Type B pancreatic cell (in vitro differentiated cells): ENCODE data around the gene PDE2A. TPM values are rescaled to one million over a fixed set of nuclear protein-coding genes. Genes with fewer than 3 reads are reported as not detected.
A peak's percentile ranks its signal among the peaks of the same experiment; 100 is the strongest.

Experiments
- DNase-seq: peaks from one replicate; pipeline ENCODE4 v3.0.0; 2021; ENCODE audit warnings: mixed read lengths; ENCODE audit not compliant: unreplicated experiment; ENCODE audit errors: extremely low spot score
- H3K27ac Mint-ChIP-seq: 2 replicates; pipeline ENCODE4 v1.8.0; 2021; ENCODE audit warnings: mild to moderate bottlenecking, mixed read lengths
- H3K27me3 Mint-ChIP-seq: 2 replicates; pipeline ENCODE4 v1.8.0; 2021; ENCODE audit warnings: mixed read lengths
- H3K36me3 Mint-ChIP-seq: 2 replicates; pipeline ENCODE4 v1.8.0; 2021; ENCODE audit warnings: mixed read lengths
- H3K4me1 Mint-ChIP-seq: one replicate; pipeline ENCODE4 v1.8.0; 2021; ENCODE audit warnings: mixed read lengths; ENCODE audit not compliant: unreplicated experiment
- H3K4me3 Mint-ChIP-seq: 2 replicates; pipeline ENCODE4 v1.8.0; 2021; ENCODE audit warnings: mild to moderate bottlenecking, mixed read lengths
- H3K9me3 Mint-ChIP-seq: 2 replicates; pipeline ENCODE4 v1.8.0; 2021; ENCODE audit warnings: mixed read lengths
- CTCF ChIP-seq: fragments of 200-600 bp; sonication (generic); conservative IDR thresholded peaks from 2 replicates; pipeline ENCODE4 v1.5.0; 2021; ENCODE audit warnings: antibody characterized with exemption, mild to moderate bottlenecking
- total RNA-seq: library from RNA; stranded (reverse); gene quantifications from 2 replicates; pipeline ENCODE4 v1.2.1, GENCODE V29; 2021; ENCODE audit warnings: low replicate concordance

The PDE2A gene
- total RNA-seq, 1 donor from 2014 or later = 2.8 TPM

DNA sequence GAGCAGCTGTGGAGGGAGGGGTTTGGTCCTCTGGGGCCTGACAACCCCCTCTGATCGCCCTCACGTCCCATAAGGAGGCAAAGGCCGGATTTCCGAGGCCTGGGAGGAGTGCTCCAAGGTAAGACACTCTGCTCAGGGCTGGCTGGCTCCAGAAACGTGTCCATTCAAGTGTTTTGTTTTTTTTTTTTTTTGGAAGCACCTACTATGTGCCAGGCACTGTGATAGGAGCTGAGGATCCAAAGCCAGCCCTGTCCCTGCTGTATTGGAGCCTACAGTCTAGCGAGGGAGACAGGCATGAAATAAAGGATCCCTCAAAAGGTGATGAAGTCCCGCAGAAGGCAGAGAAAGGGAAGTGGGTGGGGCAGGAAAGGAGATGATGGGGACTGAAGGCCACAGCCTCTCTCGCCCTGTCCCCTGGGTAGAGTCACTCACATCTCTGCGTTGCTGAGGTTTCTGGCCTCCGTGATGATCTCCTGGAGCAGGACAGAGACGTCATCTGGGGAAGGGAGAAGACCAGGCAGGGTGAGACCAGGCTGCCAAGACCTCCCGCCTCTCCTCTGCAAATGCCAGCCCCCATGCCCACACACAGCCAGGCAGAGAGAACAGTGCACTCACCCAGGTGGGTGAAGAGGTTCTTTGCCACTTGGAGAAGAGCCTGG is 89.2 kb downstream of the PDE2A start:
- no peak for DNase-seq
- TF ChIP-seq CTCF = no peak
- Mint-ChIP-seq H3K36me3 (no peaks in the 10 kb centered on the region), H3K9me3 (no peaks in the 10 kb centered on the region), H3K27ac (no peak overlapping the region), H3K27me3 (peaks cover 93% of the 10 kb centered on the region), H3K4me3 (peak overlapping the region; percentile 41), H3K4me1 (peaks cover 6% of the 10 kb centered on the region)

DNA sequence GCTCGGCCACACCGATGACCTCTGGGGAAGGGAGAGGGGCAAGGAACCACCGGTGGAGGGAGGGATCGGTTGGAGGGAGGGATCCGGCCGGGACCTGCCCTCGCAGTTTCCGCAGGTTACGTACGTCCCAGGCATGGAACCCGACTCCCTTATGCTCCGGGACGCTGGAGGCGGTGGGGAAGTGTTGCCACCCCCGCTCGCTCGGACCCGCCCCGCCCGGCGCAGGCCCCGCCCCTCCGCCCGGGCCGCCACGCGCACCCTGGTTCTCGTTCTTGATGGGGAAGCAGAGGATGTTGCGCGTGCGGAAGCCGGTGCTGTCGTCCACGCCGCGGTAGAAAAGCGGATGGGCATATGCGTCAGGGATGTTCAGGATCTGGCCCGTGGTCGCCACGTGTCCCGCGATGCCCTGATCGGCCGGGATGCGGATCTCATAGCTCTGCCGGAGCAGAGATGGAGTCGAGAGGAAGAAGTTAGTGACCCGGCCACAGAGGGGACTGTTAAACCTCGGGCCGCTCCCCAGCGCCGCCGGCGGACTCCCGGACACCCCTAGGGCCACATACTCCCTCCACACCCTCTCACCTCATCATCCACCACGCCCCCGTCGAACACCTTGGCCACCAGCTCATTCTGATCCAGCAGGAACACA is 89.8 kb downstream of the PDE2A start:
- H3K36me3 Mint-ChIP-seq = no peaks in the 10 kb centered on the region
- DNase-seq = no peak
- H3K9me3 Mint-ChIP-seq = no peaks in the 10 kb centered on the region
- TF ChIP-seq CTCF = no peak
- peak overlapping the region; percentile 52 for H3K4me3 Mint-ChIP-seq
- H3K27me3 Mint-ChIP-seq = peaks cover 86% of the 10 kb centered on the region
- H3K4me1 Mint-ChIP-seq = peaks cover 6% of the 10 kb centered on the region
- no peak overlapping the region for H3K27ac Mint-ChIP-seq

DNA sequence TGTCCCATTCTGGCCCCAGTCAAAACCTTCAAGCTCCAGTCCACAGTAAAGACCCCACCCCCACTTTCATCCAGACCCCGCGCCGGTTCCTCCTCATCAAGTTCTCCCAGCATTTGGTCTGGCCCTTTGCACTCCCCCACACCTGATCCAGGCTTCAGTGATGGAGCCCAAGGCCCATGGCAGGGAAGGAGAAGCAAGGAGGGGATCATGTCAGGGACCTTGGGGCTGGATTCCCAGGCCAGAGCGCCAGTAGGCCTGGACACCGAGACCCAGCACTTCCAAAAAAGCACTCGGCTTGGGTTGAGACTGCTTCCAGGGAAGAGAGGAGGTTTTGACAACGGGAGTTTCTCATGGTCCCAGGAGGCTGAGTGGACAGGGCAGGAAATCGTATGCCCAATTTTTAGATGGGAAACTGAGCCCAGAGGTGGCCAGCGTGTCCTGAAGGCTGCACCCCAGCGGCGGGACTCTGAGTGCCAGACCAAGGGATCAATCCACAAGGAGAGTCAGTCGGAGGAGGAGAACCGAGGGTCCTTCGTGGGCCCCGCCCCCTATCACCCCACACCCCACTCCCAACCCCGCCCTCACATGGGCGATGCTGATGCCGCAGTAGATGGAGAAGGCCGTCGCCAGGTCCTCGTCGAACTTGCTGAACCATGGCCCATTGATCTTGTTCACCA is 90.5 kb downstream of the PDE2A start:
- H3K4me3 Mint-ChIP-seq = peak overlapping the region; percentile 22
- DNase-seq = no peak
- no peak for TF ChIP-seq CTCF
- H3K36me3 Mint-ChIP-seq = no peaks in the 10 kb centered on the region
- H3K9me3 Mint-ChIP-seq = no peaks in the 10 kb centered on the region
- no peak overlapping the region for H3K27ac Mint-ChIP-seq
- peaks cover 80% of the 10 kb centered on the region for H3K27me3 Mint-ChIP-seq
- H3K4me1 Mint-ChIP-seq = peaks cover 6% of the 10 kb centered on the region

- Mint-ChIP-seq H3K36me3 (no peaks in the 10 kb centered on the region), H3K4me1 (peaks cover 6% of the 10 kb centered on the region), H3K27me3 (peaks cover 74% of the 10 kb centered on the region), H3K4me3 (no peak overlapping the region), H3K9me3 (no peaks in the 10 kb centered on the region), H3K27ac (no peak overlapping the region)
- no peak for TF ChIP-seq CTCF
- no peak for DNase-seq
Measured at GRCh38 chr11:72583177-72583553, 91.1 kb downstream of the PDE2A start.

DNA sequence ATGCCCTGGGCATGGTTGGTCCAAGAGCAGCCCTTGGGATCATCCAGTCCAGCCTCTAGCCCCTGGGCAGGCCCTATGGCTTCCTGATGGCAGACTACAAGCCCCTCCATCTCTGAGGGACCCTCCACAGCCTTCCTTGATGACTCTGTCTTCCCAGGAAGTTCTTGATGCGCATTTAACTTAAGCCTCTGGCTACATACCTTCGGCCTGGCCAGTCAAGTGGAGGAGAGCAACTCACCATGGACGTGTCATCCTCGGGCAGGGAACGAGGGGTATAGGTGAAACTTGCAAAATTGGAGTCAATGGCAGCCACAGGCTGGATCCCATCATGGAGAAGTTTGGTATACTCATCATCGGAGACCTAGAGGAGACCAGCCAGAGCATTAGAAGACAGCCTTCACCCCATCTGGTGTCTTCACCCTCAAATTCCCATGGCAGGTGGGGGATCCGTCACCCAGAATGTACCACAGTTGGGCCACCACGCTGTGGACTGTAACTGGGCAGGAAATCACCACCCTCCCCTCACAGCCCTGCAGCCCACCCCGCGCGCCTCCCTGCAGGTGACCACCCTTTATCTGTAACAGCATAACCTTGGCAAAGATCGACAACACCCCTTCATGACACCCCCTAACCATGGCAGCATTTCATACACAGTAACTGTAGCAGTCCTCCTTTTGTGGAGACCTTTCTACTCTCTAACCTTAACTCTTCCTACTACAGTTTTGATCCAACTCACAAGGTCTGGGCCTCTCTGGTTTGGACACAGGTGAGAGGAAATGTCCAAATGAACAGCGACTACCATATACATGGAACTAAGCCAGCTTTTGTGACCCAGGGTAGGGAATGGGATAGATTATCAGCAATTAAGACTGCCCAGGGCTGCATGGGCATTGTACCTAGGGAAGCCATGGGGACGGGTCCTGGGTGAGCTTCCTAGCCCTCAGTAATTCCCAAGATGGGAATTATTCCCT is 91.7 kb downstream of the PDE2A start:
- H3K36me3 Mint-ChIP-seq = no peaks in the 10 kb centered on the region
- TF ChIP-seq CTCF = no peak
- H3K27me3 Mint-ChIP-seq = peaks cover 67% of the 10 kb centered on the region
- H3K27ac Mint-ChIP-seq = no peak overlapping the region
- no peak for DNase-seq
- H3K9me3 Mint-ChIP-seq = no peaks in the 10 kb centered on the region
- no peak overlapping the region for H3K4me3 Mint-ChIP-seq
- H3K4me1 Mint-ChIP-seq = peaks cover 6% of the 10 kb centered on the region
